GM23248 (cell line): Measurements from ENCODE around the gene GTF3C2. TPM values are rescaled to one million over a fixed set of nuclear protein-coding genes. Genes with fewer than 3 reads are reported as not detected.
"Not testable (repeated sequence)": the region's sequence is repeated elsewhere in the genome, so short reads cannot be mapped to it uniquely, and the experiment has no call there.

Experiments
- DNase-seq: peaks from one replicate; pipeline ENCODE4 v3.0.0-alpha.2; 2015
- H2AFZ ChIP-seq: fragments of 200-600 bp; sonication (generic); 2 replicates; pipeline ENCODE4 v1.6.1; 2016; ENCODE audit warnings: antibody characterized with exemption
- H3F3A ChIP-seq: fragments of 200-600 bp; sonication (generic); 2 replicates; pipeline ENCODE4 v1.6.1; 2016; ENCODE audit warnings: mild to moderate bottlenecking, antibody characterized with exemption, mixed run types; ENCODE audit not compliant: insufficient read depth
- H3K27ac ChIP-seq: fragments of 200-600 bp; sonication (generic); 2 replicates; pipeline ENCODE4 v1.5.1; 2016; ENCODE audit warnings: mild to moderate bottlenecking
- H3K27me3 ChIP-seq: fragments of 200-600 bp; sonication (generic); replicated peaks from 2 replicates; pipeline ENCODE4 v1.6.1; 2016; ENCODE audit warnings: mild to moderate bottlenecking; ENCODE audit not compliant: insufficient read depth
- H3K36me3 ChIP-seq: fragments of 200-600 bp; sonication (generic); 2 replicates; pipeline ENCODE4 v1.6.1; 2016; ENCODE audit warnings: low read depth, mild to moderate bottlenecking
- H3K4me1 ChIP-seq: fragments of 200-600 bp; sonication (generic); 2 replicates; pipeline ENCODE4 v1.6.1; 2016; ENCODE audit warnings: mild to moderate bottlenecking; ENCODE audit not compliant: insufficient read depth
- H3K4me2 ChIP-seq: fragments of 200-600 bp; sonication (generic); one replicate; pipeline ENCODE4 v1.6.1; 2016; ENCODE audit warnings: mild to moderate bottlenecking; ENCODE audit not compliant: unreplicated experiment
- H3K4me3 ChIP-seq: fragments of 200-600 bp; sonication (generic); 2 replicates; pipeline ENCODE4 v1.5.1; 2016; ENCODE audit warnings: mild to moderate bottlenecking
- H3K79me2 ChIP-seq: fragments of 200-600 bp; sonication (generic); 2 replicates; pipeline ENCODE4 v1.6.1; 2016; ENCODE audit warnings: mild to moderate bottlenecking; ENCODE audit not compliant: insufficient read depth
- H3K9ac ChIP-seq: fragments of 200-600 bp; sonication (generic); 2 replicates; pipeline ENCODE4 v1.6.1; 2016; ENCODE audit warnings: mild to moderate bottlenecking
- H3K9me2 ChIP-seq: fragments of 200-600 bp; sonication (generic); 2 replicates; pipeline ENCODE4 v1.6.1; 2016; ENCODE audit warnings: mixed run types, mild to moderate bottlenecking, moderate library complexity; ENCODE audit not compliant: insufficient read depth
- H3K9me3 ChIP-seq: fragments of 200-600 bp; sonication (generic); one replicate; pipeline ENCODE4 v1.6.1; 2017; ENCODE audit warnings: low read depth
- H4K20me1 ChIP-seq: fragments of 200-600 bp; sonication (generic); 2 replicates; pipeline ENCODE4 v1.6.0; 2016; ENCODE audit not compliant: insufficient read depth
- EZH2 ChIP-seq: fragments of 200-600 bp; sonication (generic); IDR thresholded peaks from 2 replicates; pipeline ENCODE4 v1.6.1; 2018; ENCODE audit warnings: antibody characterized with exemption, mild to moderate bottlenecking; ENCODE audit not compliant: insufficient read depth, poor library complexity, severe bottlenecking
- EZH2phosphoT487 ChIP-seq: fragments of 200-600 bp; sonication (generic); IDR thresholded peaks from 2 replicates; pipeline ENCODE4 v1.6.1; 2018; ENCODE audit warnings: antibody characterized with exemption, moderate library complexity, mild to moderate bottlenecking, low read depth; ENCODE audit not compliant: insufficient read depth
- WGBS, 2 experiments: methylation state at CpG; one replicate each; pipeline ENCODE4 v1.1.6; 2015 to 2017; ENCODE audit warnings: low lambda C conversion rate in 2 of 2, low coverage in 1 of 2; ENCODE audit errors: missing lambda C conversion rate in 2 of 2; 5-methylcytosine and 5-hydroxymethylcytosine counted together
- in situ Hi-C: fragments of 300-500 bp; cut with MboI; formaldehyde crosslinking; loops from 2 replicates; pipeline ENCODE4 v1.15.0; 2020
- polyA plus RNA-seq: library from polyadenylated mRNA; unstranded; fragments of >200 nt; fragmentation: Nextera tagmentation; extraction: Ambion mirVana; gene quantifications from 2 replicates; pipeline ENCODE4 v1.2.1, GENCODE V29; 2016
- total RNA-seq: library from RNA; depleted of rRNA; stranded (reverse); fragments of >200 nt; shearing (Covaris generic); gene quantifications from 2 replicates; pipeline ENCODE4 v1.2.3, GENCODE V29; 2014

Gene GTF3C2
- total and polyA plus RNA-seq, 2 experiments from 2014 or later, result 22.6 to 26.4 TPM

DNA sequence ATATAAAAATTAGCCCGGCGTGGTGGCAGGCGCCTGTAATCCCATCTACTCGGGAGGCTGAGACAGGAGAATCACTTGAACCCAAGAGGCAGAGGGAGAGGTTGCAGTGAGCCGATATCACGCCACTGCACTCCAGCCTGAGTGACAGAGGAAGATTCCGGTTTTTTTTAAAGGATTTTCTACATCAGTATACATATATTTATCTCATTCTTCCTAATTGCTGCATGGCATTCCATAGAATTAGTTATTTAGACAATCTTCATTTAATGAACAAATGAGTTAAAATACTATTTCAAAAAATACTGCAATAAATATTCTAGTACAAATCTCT, 2.0 kb downstream of the GTF3C2 start:
- H3K4me1 ChIP-seq, result peaks cover 29% of the 10 kb centered on the region
- in situ Hi-C loops, result no loop called here

DNA sequence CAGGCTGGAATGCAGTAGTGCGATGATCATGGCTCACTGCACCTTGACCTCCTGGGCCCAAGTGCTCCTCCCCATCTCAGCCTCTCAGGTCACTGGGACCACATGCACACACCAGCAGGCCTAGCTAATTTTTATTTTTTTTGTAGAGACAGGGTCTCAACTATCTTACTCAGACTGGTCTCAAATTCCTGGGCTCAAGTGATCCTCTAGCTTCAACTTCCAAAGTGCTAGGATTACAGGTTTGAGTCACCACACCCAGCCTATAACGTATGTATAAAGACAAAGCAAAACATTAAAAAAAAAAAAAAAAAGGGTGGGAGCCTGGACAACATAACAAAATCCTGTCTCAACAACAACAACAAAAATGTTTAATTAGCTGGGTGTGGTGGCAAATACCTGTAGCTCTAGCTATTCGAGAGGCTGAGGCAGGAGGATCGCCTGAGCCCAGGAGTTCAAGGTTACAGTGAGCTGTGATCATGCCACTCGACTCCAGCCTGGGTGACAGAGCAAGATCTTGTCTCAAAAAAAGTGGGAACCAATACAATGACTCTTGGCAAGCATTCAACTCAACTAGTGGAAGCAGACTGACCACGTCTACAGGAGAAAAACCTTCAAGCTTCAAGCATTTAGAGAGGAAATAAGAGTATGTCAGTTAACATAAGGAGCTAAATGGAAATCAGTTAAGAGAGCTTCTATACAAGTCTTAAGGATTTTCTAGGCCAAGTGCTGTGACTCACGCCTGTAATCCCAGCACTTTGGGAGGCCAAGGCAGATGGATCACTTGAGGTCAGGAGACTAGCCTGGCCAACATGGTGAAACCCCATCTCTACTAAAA, 2.6 kb downstream of the GTF3C2 start:
- Histone ChIP-seq H3K4me3 (no peak overlapping the region), H3K79me2 (peaks cover 88% of the 10 kb centered on the region), H2AFZ (no peak overlapping the region), H3K9ac (no peak overlapping the region; the same call in 1 of the 2 replicates), H3K36me3 (no peaks in the 10 kb centered on the region), H3K27ac (peak overlapping the region; percentile 34; the same call in 1 of the 2 replicates), H3K4me2 (no peak overlapping the region), H3F3A (no peaks in the 10 kb centered on the region; the same call in 1 of the 2 replicates), H3K4me1 (peaks cover 29% of the 10 kb centered on the region), H4K20me1 (no peaks in the 10 kb centered on the region), H3K9me3 (no peaks in the 10 kb centered on the region), H3K27me3 (no peaks in the 10 kb centered on the region), H3K9me2 (no peaks in the 10 kb centered on the region)
- in situ Hi-C loops, result no loop called here
- peak; percentile 59 for DNase-seq
- WGBS, 2 experiments, result 94 to 96% methylated on average over 7 of the region's 7 CpGs
- TF ChIP-seq EZH2 (no peak), EZH2phosphoT487 (no peak)

More for the DNA sequence above, 2.0 kb downstream of the GTF3C2 start:
- 87 to 88% methylated on average over 7 of the region's 7 CpGs for WGBS, 2 experiments
- TF ChIP-seq EZH2phosphoT487 (no peak), EZH2 (no peak)
- no peak overlapping the region for H2AFZ ChIP-seq
- H3K9me3 ChIP-seq, result no peaks in the 10 kb centered on the region
- H4K20me1 ChIP-seq, result no peaks in the 10 kb centered on the region
- H3K4me3 ChIP-seq, result no peak overlapping the region
- no peaks in the 10 kb centered on the region for H3K36me3 ChIP-seq
- H3K79me2 ChIP-seq, result peaks cover 82% of the 10 kb centered on the region
- H3K9ac ChIP-seq, result no peak overlapping the region
- H3K4me2 ChIP-seq, result no peak overlapping the region
- H3K27ac ChIP-seq, result peak overlapping the region; percentile 34; the same call in 1 of the 2 replicates
- no peaks in the 10 kb centered on the region for H3K27me3 ChIP-seq
- no peaks in the 10 kb centered on the region for H3K9me2 ChIP-seq
- no peaks in the 10 kb centered on the region; the same call in 1 of the 2 replicates for H3F3A ChIP-seq
- no peak for DNase-seq

DNA sequence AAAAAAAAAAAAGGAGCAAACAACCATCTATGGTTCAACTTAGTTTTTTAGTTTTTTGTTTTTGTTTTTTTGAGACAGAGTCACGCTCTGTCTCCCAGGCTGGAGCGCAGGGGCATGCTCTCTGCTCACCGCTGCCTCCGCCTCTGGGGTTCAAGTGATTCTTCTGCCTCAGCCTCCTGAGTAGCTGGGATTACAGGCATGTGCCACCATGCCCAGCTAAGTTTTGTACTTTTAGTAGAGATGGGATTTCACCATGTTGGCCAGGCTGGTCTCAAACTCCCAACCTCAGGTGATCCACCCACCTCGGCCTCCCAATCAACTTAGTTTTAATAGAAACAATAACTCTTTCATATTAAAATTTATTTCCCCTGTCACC, 3.2 kb downstream of the GTF3C2 start:
- H3K27ac ChIP-seq, H3K9ac ChIP-seq, H2AFZ ChIP-seq, H3K9me3 ChIP-seq, H4K20me1 ChIP-seq, in situ Hi-C loops, H3K36me3 ChIP-seq, H3K4me3 ChIP-seq, H3F3A ChIP-seq, H3K27me3 ChIP-seq, H3K4me2 ChIP-seq, DNase-seq, H3K9me2 ChIP-seq: not testable (repeated sequence)
- Histone ChIP-seq H3K4me1 (peaks cover 27% of the 10 kb centered on the region), H3K79me2 (peaks cover 91% of the 10 kb centered on the region)
- WGBS, 2 experiments, result 98 to 99% methylated on average over 5 of the region's 5 CpGs

DNA sequence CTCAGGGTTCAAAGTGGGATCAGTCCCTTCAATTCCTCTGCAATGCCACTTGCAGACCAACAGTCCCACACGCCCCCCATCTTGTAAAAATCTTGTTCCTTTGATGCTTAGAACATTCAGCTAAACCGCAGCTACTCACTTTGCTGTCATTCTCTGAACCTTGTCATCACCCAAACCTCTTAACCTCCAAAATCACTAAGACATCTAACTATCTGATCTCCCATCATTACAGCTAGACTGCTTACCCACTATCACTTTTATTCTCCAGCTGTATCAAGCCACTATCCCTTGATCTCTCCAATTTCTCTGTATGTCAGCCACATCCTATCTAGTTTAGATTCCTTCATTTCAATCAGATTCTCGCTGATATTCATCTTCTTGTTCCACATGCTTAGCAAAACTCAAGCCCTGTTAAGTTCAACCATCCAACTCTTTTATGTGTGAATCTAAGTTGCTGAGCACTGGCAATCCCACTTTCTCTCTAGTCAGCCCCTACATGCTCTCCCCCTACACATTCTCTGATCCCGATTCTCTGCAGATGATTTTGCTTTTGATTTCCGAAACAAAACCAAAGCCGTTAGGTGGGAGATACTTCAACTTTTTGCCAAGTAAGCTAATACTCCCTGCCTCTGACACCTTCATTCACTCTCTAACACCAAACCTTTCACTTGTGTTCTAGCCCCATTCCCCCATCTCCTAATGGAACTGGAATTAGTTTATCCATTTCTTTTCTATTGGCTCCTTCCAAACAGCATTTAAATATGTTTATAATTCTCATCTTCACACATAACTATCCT, 4.6 kb downstream of the GTF3C2 start:
- 87 to 91% methylated on average over 6 of the region's 6 CpGs for WGBS, 2 experiments
- Histone ChIP-seq H3K9me3 (no peaks in the 10 kb centered on the region), H3K36me3 (no peaks in the 10 kb centered on the region), H3K4me2 (no peak overlapping the region), H3K27me3 (no peaks in the 10 kb centered on the region), H4K20me1 (no peaks in the 10 kb centered on the region), H2AFZ (no peak overlapping the region), H3K27ac (no peak overlapping the region), H3K9ac (no peak overlapping the region), H3F3A (no peaks in the 10 kb centered on the region), H3K4me1 (peaks cover 19% of the 10 kb centered on the region), H3K9me2 (no peaks in the 10 kb centered on the region), H3K4me3 (no peak overlapping the region), H3K79me2 (peaks cover 94% of the 10 kb centered on the region)
- in situ Hi-C loops, result no loop called here
- no peak for TF ChIP-seq EZH2
- no peak for TF ChIP-seq EZH2phosphoT487
- DNase-seq, result no peak
